Loucy (cell line): ENCODE data around the gene GUCY1A2.

Source experiments
- H2AFZ ChIP-seq: fragments of 200-600 bp; sonication (generic); 2 replicates; pipeline ENCODE4 v1.6.0; 2016; ENCODE audit warnings: antibody characterized with exemption, mild to moderate bottlenecking, low read length, moderate library complexity
- H3F3A ChIP-seq: fragments of 200-600 bp; 2 replicates; pipeline ENCODE4 v1.6.0; 2016; ENCODE audit warnings: antibody characterized with exemption, low read depth, mild to moderate bottlenecking
- H3K27me3 ChIP-seq: fragments of 200-600 bp; sonication (generic); 2 replicates; pipeline ENCODE4 v1.6.1; 2014; ENCODE audit warnings: low read length, mild to moderate bottlenecking; ENCODE audit not compliant: insufficient read depth, poor library complexity, severe bottlenecking
- H3K36me3 ChIP-seq: fragments of 200-600 bp; sonication (generic); 2 replicates; pipeline ENCODE4 v1.6.1; 2016; ENCODE audit warnings: low read length; ENCODE audit not compliant: insufficient read depth
- H3K4me1 ChIP-seq: fragments of 200-600 bp; sonication (generic); 2 replicates; pipeline ENCODE4 v1.5.1; 2014; ENCODE audit warnings: low read length, mild to moderate bottlenecking; ENCODE audit not compliant: insufficient read depth, poor library complexity, severe bottlenecking
- H3K4me2 ChIP-seq: fragments of 200-600 bp; sonication (generic); 2 replicates; pipeline ENCODE4 v1.6.0; 2014; ENCODE audit warnings: antibody characterized with exemption, low read length, low read depth, mild to moderate bottlenecking; ENCODE audit not compliant: poor library complexity, severe bottlenecking
- H3K4me3 ChIP-seq: fragments of 200-600 bp; sonication (generic); 2 replicates; pipeline ENCODE4 v1.5.1; 2014; ENCODE audit warnings: low read length, mild to moderate bottlenecking, mixed read lengths; ENCODE audit not compliant: poor library complexity, severe bottlenecking
- H3K79me2 ChIP-seq: fragments of 200-600 bp; sonication (generic); 2 replicates; pipeline ENCODE4 v1.6.1; 2014; ENCODE audit warnings: low read length; ENCODE audit not compliant: insufficient read depth
- H3K9ac ChIP-seq: fragments of 200-600 bp; sonication (generic); 2 replicates; pipeline ENCODE4 v1.6.0; 2014; ENCODE audit warnings: mild to moderate bottlenecking, low read depth, low read length, moderate library complexity; ENCODE audit not compliant: poor library complexity, severe bottlenecking
- H3K9me2 ChIP-seq: fragments of 200-600 bp; sonication (generic); replicated peaks from 2 replicates; pipeline ENCODE4 v1.6.1; 2016; ENCODE audit warnings: low read depth, low read length, mixed read lengths
- H3K9me3 ChIP-seq: fragments of 200-600 bp; sonication (generic); 2 replicates; pipeline ENCODE4 v1.6.1; 2014; ENCODE audit warnings: mild to moderate bottlenecking, antibody characterized with exemption, low read length, low read depth; ENCODE audit not compliant: insufficient read depth
- H4K20me1 ChIP-seq: fragments of 200-600 bp; sonication (generic); 2 replicates; pipeline ENCODE4 v1.6.0; 2014; ENCODE audit warnings: antibody characterized with exemption, low read length, mild to moderate bottlenecking; ENCODE audit not compliant: insufficient read depth, poor library complexity, severe bottlenecking
- EZH2phosphoT487 ChIP-seq: fragments of 200-600 bp; IDR thresholded peaks from 2 replicates; pipeline ENCODE4 v1.6.1; 2018; ENCODE audit warnings: antibody characterized with exemption, mild to moderate bottlenecking, moderate library complexity, borderline replicate concordance
- TF ChIP-seq, protein P1 (sequence below): fragments of 200-600 bp; sonication (generic); conservative IDR thresholded peaks from 2 replicates; pipeline ENCODE4 v1.5.1; 2014; ENCODE audit warnings: mild to moderate bottlenecking, antibody characterized with exemption, low read length

The GUCY1A2 gene

DNA sequence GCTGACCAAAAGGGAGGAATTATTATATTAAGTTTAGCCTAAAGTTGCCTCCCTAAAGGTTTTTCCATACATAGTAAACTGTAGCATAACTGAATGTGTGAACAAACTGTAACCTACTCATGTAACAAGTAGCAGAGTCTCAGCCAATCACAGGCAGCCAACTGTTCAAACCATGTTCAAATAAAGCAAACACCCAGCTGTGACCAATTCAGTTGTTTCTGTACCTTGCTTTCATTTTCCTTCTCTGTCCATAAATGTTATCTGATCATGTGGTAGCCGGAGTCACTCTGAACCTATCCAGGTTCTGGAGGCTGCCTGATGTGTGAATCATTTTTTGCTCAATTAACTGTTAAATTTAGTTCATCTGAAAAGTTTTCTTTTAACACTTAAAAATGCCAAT, 373.5 kb downstream of the GUCY1A2 start:
- H3K4me2 ChIP-seq = no peak overlapping the region

DNA sequence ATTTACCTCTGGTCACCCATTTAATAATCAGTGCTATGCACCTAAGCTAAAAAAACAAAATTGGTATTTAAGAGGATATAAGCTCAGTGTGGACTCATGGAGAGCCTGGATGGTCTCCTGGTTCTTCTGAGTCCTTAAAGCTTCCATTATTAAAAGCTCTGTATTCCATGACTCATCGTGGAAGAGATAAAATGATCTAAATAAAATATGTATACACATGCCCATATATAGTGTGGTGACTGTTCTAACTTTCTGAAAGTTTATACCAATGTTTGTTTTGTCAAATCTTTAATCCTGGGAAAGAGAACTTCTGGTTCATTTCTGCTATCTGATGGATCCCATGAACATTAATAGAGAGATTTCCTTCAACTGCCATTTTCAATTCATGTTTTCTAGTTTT, 375.9 kb downstream of the GUCY1A2 start:
- Histone ChIP-seq H3K36me3 (no peaks in the 10 kb centered on the region), H3K9me3 (no peaks in the 10 kb centered on the region), H3K4me1 (no peaks in the 10 kb centered on the region), H3K79me2 (no peaks in the 10 kb centered on the region), H3K4me2 (no peak overlapping the region), H3K9ac (no peak overlapping the region), H2AFZ (no peak overlapping the region), H3K4me3 (no peak overlapping the region), H3F3A (no peaks in the 10 kb centered on the region), H3K27me3 (no peaks in the 10 kb centered on the region), H4K20me1 (no peaks in the 10 kb centered on the region), H3K9me2 (no peaks in the 10 kb centered on the region)
- TF ChIP-seq, protein P1, sequence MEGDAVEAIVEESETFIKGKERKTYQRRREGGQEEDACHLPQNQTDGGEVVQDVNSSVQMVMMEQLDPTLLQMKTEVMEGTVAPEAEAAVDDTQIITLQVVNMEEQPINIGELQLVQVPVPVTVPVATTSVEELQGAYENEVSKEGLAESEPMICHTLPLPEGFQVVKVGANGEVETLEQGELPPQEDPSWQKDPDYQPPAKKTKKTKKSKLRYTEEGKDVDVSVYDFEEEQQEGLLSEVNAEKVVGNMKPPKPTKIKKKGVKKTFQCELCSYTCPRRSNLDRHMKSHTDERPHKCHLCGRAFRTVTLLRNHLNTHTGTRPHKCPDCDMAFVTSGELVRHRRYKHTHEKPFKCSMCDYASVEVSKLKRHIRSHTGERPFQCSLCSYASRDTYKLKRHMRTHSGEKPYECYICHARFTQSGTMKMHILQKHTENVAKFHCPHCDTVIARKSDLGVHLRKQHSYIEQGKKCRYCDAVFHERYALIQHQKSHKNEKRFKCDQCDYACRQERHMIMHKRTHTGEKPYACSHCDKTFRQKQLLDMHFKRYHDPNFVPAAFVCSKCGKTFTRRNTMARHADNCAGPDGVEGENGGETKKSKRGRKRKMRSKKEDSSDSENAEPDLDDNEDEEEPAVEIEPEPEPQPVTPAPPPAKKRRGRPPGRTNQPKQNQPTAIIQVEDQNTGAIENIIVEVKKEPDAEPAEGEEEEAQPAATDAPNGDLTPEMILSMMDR = no peak
- TF ChIP-seq EZH2phosphoT487 = no peak

More for the DNA sequence above, 373.5 kb downstream of the GUCY1A2 start:
- Histone ChIP-seq H3K36me3 (no peaks in the 10 kb centered on the region), H3K79me2 (no peaks in the 10 kb centered on the region), H3K9me3 (no peaks in the 10 kb centered on the region), H3F3A (no peaks in the 10 kb centered on the region), H3K9ac (no peak overlapping the region), H3K9me2 (no peaks in the 10 kb centered on the region), H3K4me3 (no peak overlapping the region), H3K27me3 (no peaks in the 10 kb centered on the region), H4K20me1 (no peaks in the 10 kb centered on the region), H2AFZ (no peak overlapping the region), H3K4me1 (no peaks in the 10 kb centered on the region)
- TF ChIP-seq, protein P1 = no peak
- no peak for TF ChIP-seq EZH2phosphoT487

DNA sequence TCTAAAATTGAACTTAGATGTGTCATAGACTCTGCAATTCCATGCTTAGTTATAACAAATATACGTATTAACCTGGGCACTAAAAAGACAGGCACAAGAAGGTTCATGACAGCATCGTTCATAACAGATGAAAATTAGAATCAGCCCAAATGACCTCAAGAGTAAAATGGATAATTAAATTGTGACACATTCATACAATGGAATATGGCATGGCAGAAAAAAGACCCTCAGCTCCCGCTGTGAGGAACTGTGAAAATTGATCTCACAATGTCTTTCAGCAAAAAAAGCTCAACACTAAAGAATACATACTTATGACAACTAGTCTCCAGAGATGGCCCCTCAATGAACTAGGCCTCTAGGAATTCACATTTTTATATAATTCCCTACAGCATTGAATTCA, 386.0 kb downstream of the GUCY1A2 start:
- no peak for TF ChIP-seq EZH2phosphoT487
- TF ChIP-seq, protein P1 = no peak
- no peaks in the 10 kb centered on the region for H4K20me1 ChIP-seq
- H3K9me3 ChIP-seq = no peaks in the 10 kb centered on the region; the same call in 1 of the 2 replicates
- no peaks in the 10 kb centered on the region for H3K79me2 ChIP-seq
- no peaks in the 10 kb centered on the region for H3K27me3 ChIP-seq
- H3K36me3 ChIP-seq = no peaks in the 10 kb centered on the region
- H3K4me2 ChIP-seq = no peak overlapping the region
- no peak overlapping the region for H2AFZ ChIP-seq
- no peak overlapping the region for H3K4me3 ChIP-seq
- H3K4me1 ChIP-seq = no peaks in the 10 kb centered on the region
- H3K9ac ChIP-seq = no peak overlapping the region
- no peaks in the 10 kb centered on the region for H3F3A ChIP-seq
- H3K9me2 ChIP-seq = no peaks in the 10 kb centered on the region
